HepG2 (cell line): ENCODE data around the gene DCTN3. TPM values are rescaled to one million over a fixed set of nuclear protein-coding genes. Genes with fewer than 3 reads are reported as not detected.

Experiments used
- MYPOP ChIP-seq: sonication (generic); formaldehyde crosslinking; IDR thresholded peaks from 2 replicates; pipeline ENCODE4 v1.8.1; 2023; ENCODE audit warnings: mild to moderate bottlenecking, moderate library complexity, missing genetic modification reagents
- NR2C2 ChIP-seq: sonication (generic); formaldehyde crosslinking; IDR thresholded peaks from 2 replicates; pipeline ENCODE4 v1.4.0; 2020; ENCODE audit warnings: missing genetic modification reagents, mild to moderate bottlenecking, moderate library complexity, borderline replicate concordance
- PCBP2 ChIP-seq: fragments of 200-400 bp; formaldehyde crosslinking; optimal IDR thresholded peaks from 2 replicates; pipeline ENCODE3; 2018; ENCODE audit warnings: low read length, low read depth; ENCODE audit not compliant: poor library complexity, severe bottlenecking
- PITX1 ChIP-seq: sonication (generic); formaldehyde crosslinking; IDR thresholded peaks from 2 replicates; pipeline ENCODE4 v1.5.1; 2020; ENCODE audit warnings: mild to moderate bottlenecking, missing genetic modification reagents
- RAD21 ChIP-seq: fragments of 450-650 bp; formaldehyde crosslinking; IDR thresholded peaks from 2 replicates; pipeline ENCODE4 v1.5.0; 2020; ENCODE audit warnings: mild to moderate bottlenecking
- TBX2 ChIP-seq: sonication (generic); formaldehyde crosslinking; IDR thresholded peaks from 2 replicates; pipeline ENCODE4 v1.5.0; 2020; ENCODE audit warnings: missing genetic modification reagents, mild to moderate bottlenecking, borderline replicate concordance
- TSC22D2 ChIP-seq: sonication (generic); formaldehyde crosslinking; IDR thresholded peaks from 2 replicates; pipeline ENCODE4 v1.5.1; 2020; ENCODE audit warnings: missing genetic modification reagents, mild to moderate bottlenecking, borderline replicate concordance
- ZBTB2 ChIP-seq: sonication (generic); formaldehyde crosslinking; IDR thresholded peaks from 2 replicates; pipeline ENCODE4 v1.8.0; 2022; ENCODE audit warnings: low read depth, missing genetic modification reagents
- ZNF276 ChIP-seq: sonication (generic); formaldehyde crosslinking; IDR thresholded peaks from 2 replicates; pipeline ENCODE4 v1.4.0; 2020; ENCODE audit warnings: mild to moderate bottlenecking, low read depth, missing genetic modification reagents
- ZNF292 ChIP-seq: sonication (generic); formaldehyde crosslinking; IDR thresholded peaks from 2 replicates; pipeline ENCODE4 v1.8.1; 2022; ENCODE audit warnings: mild to moderate bottlenecking, low read depth, missing genetic modification reagents, borderline replicate concordance
- ZNF674 ChIP-seq: sonication (generic); formaldehyde crosslinking; IDR thresholded peaks from 2 replicates; pipeline ENCODE4 v1.5.0; 2020; ENCODE audit warnings: low read depth, mild to moderate bottlenecking, missing genetic modification reagents
- ZNF720 ChIP-seq: sonication (generic); formaldehyde crosslinking; IDR thresholded peaks from 2 replicates; pipeline ENCODE4 v1.4.0; 2020; ENCODE audit warnings: missing genetic modification reagents
- ZNF772 ChIP-seq: sonication (generic); formaldehyde crosslinking; IDR thresholded peaks from 2 replicates; pipeline ENCODE4 v1.5.0; 2020; ENCODE audit warnings: mild to moderate bottlenecking, missing genetic modification reagents
- polyA plus RNA-seq, 8 experiments: library from polyadenylated mRNA; depleted of rRNA in 3 of 8; stranded (reverse) in 7 of 8; unstranded in 1 of 8; fragments of >200 nt; fragmentation: Illumina TruSeq in 4 of 8; extraction: Trizol in 4 of 8; gene quantifications; 2 replicates each; pipeline versions ENCODE4 v1.2.1 to v1.2.3, GENCODE V29; 2011 to 2016; ENCODE audit warnings: low read depth in 4 of 8, missing spikeins in 1 of 8, mixed read lengths in 1 of 8; ENCODE audit not compliant: insufficient read depth in 1 of 8
- total RNA-seq, 5 experiments: library from RNA; depleted of rRNA; stranded (reverse); fragments of >200 nt; fragmentation: Illumina TruSeq; extraction: Trizol; gene quantifications; 2 replicates each; pipeline ENCODE4 v1.2.3, GENCODE V29; 2016; ENCODE audit warnings: low read depth in 1 of 5
- TF ChIP-seq, protein P1 (sequence below): sonication (generic); formaldehyde crosslinking; IDR thresholded peaks from 2 replicates; pipeline ENCODE4 v1.5.1; 2020; ENCODE audit warnings: mild to moderate bottlenecking, missing genetic modification reagents, moderate library complexity
- TF ChIP-seq, protein P2 (sequence below): sonication (generic); formaldehyde crosslinking; IDR thresholded peaks from 2 replicates; pipeline ENCODE4 v1.5.0; 2020; ENCODE audit warnings: mild to moderate bottlenecking, missing genetic modification reagents

DCTN3 gene
- total and polyA plus RNA-seq, 2 of the 13 experiments (the other 11 are each of a cell fraction or from before 2014, with no cell fraction given), result 27.4 to 34.5 TPM

DNA sequence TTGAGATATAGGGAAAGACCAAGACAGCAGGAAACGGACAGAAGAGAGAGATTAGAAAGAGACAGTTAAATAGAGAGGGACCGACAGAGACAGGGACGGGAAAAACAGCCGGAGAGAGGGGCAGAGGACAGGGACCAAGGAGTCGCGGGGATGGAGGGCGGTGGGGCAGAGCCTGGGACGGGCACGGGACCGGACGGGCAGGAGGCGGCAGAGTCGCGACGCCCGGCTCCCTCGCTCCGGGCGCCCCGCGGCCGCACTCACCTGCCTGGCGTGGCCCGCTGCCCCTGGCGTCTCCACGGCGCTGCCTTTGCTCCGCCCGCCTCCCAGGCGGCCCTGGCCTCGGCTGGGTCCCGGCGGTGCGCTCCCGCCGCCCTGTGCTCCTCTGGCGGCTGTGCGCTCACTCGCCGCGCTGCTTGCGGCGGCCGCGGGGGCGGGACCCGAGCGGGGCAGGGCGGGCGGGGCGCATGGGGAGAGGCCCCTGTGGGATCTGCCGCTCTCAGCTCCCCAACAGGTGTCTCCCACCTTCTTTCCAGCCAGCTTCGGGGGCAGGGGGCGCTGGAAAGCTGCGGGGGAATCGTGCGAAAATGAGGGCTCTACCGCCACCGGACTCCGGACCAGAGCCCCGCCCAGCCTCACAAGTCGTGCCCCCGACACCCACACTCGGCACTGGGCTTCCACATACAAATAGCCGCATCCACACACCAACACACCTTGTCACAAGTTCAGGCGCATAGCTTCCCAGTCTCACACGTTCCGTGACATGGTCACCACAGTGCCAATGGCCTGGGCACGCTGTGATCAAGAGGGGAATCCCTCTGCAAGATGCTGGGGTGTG lies 8.6 kb upstream of the DCTN3 start, which contains the start of gene ARID3C (continued):
- TF ChIP-seq ZNF772 (CRISPR knock-in tag) (no peak), PITX1 (CRISPR knock-in tag) (no peak), PCBP2 (no peak), RAD21 (CRISPR knock-in tag) (peak; percentile 46), TBX2 (CRISPR knock-in tag) (0 out of 2 replicates have a peak, but pooled peaks have one; percentile 15), ZNF292 (CRISPR knock-in tag) (no peak), ZBTB2 (CRISPR knock-in tag) (no peak), ZNF720 (no peak), TSC22D2 (CRISPR knock-in tag) (no peak), NR2C2 (CRISPR knock-in tag) (no peak), ZNF674 (0 out of 2 replicates have a peak, but pooled peaks have one; percentile 56), ZNF276 (CRISPR knock-in tag) (no peak), MYPOP (CRISPR knock-in tag) (peak; percentile 36; the same call in 1 of the 2 replicates)
- TF ChIP-seq, protein P1, sequence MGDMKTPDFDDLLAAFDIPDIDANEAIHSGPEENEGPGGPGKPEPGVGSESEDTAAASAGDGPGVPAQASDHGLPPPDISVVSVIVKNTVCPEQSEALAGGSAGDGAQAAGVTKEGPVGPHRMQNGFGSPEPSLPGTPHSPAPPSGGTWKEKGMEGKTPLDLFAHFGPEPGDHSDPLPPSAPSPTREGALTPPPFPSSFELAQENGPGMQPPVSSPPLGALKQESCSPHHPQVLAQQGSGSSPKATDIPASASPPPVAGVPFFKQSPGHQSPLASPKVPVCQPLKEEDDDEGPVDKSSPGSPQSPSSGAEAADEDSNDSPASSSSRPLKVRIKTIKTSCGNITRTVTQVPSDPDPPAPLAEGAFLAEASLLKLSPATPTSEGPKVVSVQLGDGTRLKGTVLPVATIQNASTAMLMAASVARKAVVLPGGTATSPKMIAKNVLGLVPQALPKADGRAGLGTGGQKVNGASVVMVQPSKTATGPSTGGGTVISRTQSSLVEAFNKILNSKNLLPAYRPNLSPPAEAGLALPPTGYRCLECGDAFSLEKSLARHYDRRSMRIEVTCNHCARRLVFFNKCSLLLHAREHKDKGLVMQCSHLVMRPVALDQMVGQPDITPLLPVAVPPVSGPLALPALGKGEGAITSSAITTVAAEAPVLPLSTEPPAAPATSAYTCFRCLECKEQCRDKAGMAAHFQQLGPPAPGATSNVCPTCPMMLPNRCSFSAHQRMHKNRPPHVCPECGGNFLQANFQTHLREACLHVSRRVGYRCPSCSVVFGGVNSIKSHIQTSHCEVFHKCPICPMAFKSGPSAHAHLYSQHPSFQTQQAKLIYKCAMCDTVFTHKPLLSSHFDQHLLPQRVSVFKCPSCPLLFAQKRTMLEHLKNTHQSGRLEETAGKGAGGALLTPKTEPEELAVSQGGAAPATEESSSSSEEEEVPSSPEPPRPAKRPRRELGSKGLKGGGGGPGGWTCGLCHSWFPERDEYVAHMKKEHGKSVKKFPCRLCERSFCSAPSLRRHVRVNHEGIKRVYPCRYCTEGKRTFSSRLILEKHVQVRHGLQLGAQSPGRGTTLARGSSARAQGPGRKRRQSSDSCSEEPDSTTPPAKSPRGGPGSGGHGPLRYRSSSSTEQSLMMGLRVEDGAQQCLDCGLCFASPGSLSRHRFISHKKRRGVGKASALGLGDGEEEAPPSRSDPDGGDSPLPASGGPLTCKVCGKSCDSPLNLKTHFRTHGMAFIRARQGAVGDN, result peak; percentile 56
- TF ChIP-seq, protein P2, sequence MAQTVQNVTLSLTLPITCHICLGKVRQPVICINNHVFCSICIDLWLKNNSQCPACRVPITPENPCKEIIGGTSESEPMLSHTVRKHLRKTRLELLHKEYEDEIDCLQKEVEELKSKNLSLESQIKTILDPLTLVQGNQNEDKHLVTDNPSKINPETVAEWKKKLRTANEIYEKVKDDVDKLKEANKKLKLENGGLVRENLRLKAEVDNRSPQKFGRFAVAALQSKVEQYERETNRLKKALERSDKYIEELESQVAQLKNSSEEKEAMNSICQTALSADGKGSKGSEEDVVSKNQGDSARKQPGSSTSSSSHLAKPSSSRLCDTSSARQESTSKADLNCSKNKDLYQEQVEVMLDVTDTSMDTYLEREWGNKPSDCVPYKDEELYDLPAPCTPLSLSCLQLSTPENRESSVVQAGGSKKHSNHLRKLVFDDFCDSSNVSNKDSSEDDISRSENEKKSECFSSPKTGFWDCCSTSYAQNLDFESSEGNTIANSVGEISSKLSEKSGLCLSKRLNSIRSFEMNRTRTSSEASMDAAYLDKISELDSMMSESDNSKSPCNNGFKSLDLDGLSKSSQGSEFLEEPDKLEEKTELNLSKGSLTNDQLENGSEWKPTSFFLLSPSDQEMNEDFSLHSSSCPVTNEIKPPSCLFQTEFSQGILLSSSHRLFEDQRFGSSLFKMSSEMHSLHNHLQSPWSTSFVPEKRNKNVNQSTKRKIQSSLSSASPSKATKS (CRISPR knock-in tag), result no peak
